ENCODE data around the gene ASIC3.
"Not testable (repeated sequence)": the region's sequence is repeated elsewhere in the genome, so short reads cannot be mapped to it uniquely, and the experiment has no call there.

The ASIC3 gene

DNA sequence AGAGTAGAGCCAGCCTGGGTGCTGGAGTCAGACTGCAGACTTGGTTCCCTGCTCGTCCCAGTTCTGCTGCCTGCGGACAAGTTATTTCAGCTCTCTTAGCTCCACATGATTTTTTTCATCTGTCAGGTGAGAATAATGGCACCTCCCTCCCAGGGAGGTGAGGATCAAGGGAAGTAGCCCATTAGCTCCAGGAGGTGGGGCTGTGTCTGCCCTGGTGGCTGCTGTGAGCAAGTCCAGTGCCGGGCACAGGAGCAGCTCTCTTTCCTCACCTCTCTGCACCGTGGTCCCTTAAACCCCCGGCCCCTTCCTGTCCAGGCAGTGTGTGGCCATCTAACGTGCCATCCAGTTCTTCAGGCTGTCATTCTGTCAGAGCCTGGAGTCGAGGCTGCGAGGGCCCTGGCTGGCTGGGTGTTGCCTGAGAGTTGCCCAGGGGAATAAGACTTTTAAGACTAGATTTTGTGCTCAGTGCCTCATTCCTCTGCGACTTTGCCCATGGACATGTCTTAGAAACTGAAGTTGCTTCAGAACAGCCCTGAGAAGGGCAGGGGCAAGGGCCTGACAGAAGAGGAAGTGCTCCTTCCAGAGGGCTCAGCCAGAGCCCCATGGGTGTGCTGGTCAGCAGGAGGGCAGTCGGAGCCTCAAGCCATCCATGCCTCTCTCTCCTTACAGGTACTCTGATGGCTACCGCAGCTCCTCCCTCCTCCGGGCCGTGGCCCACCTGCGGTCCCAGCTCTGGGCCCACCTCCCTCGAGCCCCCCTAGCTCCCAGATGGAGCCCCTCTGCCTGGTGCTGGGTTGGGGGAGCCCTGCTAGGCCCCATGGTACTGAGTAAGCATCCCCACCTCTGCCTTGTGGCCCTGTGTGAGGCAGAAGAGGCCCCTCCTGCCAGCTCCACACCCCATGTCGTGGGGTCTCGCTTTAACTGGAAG is 15.1 kb upstream of the ASIC3 start:
- no peak for DNase-seq (ENCODE audit: low read depth)

DNA sequence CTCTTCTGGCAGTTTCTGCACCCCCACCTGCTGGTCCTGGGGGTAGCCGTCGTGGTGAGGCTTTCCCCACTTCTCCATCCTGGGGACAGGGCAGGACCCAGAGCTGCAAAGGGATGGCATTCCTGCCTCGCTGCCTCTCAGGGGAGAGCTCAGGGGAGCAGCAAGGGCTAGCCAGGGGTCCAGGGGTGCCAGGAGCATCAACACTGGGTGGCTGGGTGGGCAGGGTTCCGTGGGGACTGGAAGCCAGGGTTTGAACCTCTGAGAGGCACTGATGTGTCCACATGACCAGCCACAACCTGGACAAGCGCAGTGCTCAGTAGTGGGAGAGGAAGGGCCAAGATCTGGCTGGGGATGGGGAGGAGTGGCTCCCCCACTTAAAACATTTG is 14.5 kb upstream of the ASIC3 start:
- DNase-seq (ENCODE audit: low read depth): no peak

DNA sequence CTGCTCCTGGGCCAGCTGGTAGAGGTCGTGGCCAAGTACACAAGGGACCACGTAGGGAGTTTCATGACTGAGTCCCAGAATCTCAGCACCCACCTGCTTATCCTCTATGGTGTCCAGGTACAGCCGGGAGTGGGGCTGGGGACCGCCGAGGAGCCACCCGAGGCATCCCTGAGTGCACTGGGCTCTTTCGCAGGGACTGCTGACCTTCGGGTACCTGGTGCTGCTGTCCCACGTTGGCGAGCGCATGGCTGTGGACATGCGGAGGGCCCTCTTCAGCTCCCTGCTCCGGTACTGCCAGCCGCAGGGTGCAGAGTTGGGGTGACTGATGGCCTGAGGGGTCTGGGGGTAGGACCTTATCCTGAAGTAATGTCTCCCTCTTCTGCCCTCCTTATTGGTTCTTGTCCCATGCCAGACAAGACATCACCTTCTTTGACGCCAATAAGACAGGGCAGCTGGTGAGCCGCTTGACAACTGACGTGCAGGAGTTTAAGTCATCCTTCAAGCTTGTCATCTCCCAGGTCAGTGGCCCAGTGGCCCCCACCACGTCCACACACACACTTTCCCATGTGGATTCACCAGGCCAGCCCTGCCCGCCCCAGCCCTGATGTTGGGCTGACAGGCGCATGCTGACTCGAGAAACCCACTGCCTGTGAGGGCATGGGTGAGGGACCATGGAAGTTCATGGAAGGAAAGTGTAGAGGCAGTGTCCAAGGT is 13.9 kb upstream of the ASIC3 start:
- DNase-seq (ENCODE audit: low read depth): no peak

DNA sequence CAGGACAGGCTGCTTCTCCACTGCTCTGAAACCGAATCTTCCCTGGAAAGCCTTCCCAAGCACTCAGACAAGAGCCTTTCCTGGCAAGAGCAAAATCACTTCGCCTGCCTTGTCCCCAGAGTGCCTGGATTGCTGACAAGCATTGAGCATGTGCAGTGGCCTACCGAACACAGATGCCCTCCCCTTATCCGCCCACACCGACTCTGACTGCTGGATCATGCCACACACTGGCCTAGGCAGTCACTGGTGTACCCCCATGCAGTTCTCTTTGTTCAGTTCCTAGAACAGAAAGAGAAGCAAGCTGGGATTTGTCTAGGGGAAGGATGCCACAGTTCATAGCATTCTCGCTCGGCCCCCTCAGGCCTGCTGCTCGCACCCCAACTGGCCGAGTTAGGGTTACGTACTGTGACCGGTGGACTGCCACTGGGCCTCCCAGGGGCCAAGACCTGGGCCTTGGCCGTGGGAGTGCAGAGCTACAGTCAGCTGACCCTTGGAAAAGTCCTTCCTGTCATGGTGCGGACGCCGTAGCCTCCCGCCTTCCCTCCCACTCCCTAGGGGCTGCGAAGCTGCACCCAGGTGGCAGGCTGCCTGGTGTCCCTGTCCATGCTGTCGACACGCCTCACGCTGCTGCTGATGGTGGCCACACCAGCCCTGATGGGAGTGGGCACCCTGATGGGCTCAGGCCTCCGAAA is 13.2 kb upstream of the ASIC3 start:
- no peak for DNase-seq (ENCODE audit: low read depth)

DNA sequence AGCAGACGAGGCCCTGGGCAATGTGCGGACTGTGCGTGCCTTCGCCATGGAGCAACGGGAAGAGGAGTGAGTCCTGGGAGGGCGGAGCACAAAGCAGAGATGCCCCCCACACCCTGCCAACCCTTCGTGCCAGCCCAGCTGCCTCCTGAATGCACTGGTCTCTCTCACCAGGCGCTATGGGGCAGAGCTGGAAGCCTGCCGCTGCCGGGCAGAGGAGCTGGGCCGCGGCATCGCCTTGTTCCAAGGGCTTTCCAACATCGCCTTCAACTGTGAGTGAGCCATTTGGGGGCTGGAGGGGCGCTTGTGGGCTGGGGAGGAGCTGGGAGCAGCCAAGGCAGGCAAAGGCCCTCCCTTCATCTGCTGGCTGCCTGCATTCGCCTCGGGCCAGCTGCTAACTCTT is 12.4 kb upstream of the ASIC3 start:
- no peak for DNase-seq (ENCODE audit: low read depth)

DNA sequence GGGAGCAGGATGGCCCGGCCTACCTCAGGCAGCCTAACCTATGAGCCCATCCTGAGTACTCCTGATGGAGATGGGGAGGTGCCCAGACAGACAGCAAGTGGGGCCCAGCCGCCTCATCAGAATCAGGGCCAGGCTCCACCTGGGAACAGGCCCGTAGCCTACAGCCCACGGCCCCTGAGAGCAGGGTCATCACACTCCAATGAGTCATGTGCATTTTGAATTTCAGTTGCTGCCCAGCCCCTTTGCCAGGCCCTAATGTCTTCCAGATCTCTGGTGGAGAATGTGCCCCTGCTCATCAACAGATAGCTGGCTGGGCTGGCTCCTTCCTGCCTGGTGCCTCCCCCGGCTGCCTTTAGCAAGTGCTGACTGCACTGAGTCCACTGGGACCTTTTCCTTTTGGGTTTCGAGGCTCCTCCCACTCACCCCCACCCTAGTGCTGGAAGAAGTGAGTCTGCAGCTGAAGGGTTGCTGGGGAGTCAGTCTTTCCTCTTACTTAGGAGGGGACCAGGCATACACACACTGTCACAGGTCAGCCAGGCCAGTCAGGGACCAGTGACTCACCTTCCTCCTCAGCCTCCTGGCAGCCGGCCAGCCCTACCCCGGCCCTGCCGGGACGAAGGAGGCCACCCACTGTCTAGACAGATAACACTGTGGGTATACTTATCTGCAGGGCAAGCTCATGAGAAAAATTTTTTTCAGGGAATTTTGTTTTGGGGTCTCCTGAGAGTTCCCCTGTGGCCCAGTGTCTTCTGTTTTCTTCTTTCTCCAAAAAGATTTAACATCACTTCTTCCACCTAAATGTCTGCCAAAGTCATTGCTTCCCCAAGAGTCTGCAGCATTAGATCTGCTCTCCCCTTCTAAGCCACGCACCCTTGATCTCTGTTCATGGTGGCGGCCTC is 9.1 kb upstream of the ASIC3 start:
- peak; percentile 74 for DNase-seq (ENCODE audit: low read depth)

DNA sequence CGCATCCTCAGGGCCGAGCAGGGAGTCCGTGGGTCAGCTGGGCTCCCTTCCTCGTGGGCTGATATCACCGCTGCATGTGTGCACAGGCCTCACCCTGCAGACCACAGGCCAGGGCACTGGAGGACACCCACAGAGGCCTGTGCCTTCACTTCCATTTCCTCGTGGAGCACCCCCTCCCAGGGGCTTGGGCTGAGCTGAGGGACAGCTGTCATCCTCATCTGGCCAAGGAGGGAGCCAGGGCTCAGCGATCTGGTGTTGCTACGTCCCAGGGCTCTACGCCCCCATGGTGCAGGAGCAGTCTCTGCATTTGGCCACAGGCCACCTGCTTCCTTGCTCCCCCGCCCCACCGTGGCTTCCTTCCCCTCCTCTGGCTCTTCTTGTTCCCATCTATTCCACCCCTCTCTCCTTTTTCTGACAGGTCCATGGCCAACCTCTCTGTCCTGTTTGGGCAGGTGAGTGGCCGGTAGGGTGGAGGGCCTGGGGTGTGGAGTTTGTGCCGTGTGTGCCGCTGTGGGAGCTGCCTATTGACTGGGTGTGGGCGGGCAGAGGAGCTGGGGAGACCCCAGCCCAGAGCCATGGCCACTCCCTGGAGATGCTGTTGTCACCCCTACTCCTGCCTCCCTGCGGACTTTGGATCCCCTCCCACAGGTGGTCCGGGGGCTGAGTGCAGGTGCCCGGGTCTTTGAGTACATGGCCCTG is 8.3 kb upstream of the ASIC3 start:
- DNase-seq (ENCODE audit: low read depth): no peak

DNA sequence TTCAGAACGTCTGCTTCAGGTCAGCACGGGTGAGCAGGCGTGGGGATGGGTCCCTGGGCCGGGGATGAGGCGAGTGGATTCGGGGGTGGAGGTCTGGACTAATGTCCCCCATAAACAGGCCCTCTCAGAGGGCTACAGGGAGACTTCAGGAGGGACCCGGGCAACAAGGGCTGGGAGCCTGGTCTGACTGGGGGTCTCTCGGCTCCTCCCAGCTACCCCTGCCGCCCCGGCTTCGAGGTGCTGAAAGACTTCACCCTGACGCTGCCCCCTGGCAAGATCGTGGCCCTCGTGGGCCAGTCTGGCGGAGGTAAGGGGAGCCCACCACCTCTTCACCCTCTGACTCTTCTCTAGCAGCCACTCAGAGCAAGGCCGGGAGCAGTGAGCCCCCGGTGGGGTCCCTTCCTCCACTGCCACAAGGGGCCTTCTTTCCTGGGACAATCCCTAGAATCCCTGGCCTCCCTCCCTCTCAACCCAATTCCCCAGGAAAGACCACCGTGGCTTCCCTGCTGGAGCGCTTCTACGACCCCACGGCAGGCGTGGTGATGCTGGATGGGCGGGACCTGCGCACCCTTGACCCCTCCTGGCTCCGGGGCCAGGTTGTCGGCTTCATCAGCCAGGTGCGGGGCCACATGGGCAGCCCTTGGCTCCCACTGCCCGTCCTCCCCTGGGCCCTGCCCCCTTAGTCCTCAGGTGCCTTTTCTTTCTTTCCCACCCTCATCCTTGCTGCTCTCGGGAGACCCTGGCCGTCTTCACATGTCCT is 7.5 kb upstream of the ASIC3 start:
- DNase-seq (ENCODE audit: low read depth): no peak

DNA sequence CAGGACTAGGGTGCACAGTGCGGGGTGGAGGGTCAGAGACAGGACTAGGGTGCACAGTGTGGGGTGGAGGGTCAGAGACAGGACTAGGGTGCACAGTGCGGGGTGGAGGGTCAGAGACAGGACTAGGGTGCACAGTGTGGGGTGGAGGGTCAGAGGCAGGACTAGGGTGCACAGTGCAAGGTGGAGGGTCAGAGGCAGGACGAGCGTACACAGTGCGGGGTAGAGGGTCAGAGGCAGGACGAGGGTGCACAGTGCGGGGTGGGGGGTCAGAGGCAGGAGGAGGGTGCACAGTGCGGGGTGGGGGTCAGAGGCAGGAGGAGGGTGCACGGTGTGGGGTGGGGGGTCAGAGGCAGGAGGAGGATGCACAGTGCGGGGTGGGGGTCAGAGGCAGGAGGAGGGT is 4.9 kb upstream of the ASIC3 start:
- DNase-seq (ENCODE audit: low read depth): not testable (repeated sequence)

DNA sequence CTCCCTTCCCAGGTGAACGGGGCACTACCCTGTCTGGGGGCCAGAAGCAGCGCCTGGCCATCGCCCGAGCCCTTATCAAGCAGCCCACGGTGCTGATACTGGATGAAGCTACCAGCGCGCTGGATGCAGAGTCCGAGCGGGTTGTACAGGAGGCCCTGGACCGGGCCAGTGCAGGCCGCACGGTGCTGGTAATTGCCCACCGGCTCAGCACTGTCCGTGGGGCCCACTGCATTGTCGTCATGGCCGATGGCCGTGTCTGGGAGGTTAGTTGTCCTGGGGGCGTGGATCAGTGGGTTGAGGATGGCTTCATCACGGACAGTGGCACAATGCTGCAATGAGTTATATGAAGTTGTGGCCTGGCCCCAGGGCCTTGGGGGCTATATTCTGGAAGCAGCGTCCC is 4.4 kb upstream of the ASIC3 start:
- no peak for DNase-seq (ENCODE audit: low read depth)

DNA sequence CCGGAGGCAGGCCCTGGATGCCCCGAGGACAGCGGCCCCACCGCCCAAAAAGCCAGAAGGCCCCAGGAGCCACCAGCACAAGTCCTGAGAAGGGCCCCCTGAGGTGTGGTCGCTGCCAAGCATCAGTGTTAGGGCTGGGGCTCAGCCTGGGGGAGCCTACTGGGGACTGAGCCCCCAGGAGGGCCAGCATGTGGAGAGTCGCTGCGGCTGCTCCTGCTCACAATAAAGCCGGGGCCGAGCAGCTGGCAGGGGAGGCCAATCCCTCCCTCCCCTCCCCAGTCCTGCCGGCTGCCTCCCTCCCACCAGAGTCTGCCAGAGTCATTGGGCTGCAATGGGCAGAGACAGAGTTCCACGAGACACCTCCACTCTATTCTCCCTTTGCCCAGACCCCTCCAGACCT is 3.1 kb upstream of the ASIC3 start:
- no peak for DNase-seq (ENCODE audit: low read depth)

DNA sequence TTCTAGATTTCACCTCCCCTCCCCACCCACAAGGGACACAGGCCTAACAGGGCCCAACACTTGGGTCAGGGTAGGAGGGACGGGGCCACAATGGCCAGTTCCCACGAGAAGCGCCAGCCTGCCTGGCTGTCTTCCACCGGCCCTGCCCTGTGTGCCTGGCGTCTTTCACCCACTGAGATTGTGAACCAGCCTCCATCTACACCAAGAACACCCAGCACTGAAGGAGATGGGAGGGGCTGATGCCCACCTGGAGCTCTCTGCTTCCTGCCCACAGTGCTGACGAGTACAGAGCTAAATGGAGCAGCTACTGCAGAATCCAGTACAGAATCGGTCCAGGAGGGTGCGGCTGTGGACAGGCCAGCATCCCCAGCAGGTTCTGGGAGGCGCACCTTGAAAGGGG is 2.4 kb upstream of the ASIC3 start:
- DNase-seq (ENCODE audit: low read depth): no peak

DNA sequence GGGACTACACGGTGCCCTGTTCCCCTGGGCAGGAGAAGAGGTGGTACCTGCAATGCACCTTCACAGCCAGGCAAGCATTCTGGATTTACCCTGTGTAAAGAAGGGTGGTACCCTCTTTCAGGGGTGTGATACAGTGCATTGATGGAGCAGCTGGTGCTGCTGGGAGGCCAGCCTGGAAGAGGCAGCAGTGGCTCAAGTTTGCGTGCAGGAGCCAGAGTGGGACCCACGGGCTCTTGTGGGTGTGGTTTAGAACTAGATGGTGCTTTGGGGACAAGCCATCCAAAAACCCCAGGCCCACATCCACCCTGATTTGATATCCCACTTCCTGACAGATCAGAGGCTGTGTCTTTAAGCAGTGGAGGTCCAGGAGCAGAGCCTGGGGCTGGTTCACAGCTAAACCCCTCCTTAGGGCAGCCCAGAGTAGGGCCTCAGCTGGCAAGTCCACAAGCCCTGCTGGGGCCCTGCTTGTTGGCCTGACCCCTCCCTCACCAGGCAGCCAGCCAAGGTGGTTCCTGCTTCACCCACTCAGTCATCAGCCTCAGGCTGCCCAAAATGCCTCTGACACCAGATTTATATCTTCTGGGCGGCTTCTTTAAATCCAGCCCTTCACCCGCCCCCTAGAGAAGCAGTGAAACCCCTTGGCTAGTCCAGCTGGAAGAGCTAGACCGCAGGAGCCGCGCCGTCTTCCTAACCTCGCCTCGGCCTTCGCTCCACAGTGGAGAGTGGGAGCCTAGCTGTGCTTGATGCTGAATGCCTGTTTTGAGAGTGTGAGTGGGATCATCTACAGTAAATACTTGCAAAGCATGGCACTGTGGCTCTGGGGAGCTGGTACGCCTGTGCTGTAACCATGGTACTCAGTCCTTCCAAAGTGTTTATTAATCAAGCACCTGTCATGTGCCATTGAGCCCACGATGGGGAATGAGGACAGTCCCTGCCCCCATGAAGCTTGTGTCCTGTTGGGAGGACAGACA is 1.4 kb upstream of the ASIC3 start:
- DNase-seq (ENCODE audit: low read depth): no peak

DNA sequence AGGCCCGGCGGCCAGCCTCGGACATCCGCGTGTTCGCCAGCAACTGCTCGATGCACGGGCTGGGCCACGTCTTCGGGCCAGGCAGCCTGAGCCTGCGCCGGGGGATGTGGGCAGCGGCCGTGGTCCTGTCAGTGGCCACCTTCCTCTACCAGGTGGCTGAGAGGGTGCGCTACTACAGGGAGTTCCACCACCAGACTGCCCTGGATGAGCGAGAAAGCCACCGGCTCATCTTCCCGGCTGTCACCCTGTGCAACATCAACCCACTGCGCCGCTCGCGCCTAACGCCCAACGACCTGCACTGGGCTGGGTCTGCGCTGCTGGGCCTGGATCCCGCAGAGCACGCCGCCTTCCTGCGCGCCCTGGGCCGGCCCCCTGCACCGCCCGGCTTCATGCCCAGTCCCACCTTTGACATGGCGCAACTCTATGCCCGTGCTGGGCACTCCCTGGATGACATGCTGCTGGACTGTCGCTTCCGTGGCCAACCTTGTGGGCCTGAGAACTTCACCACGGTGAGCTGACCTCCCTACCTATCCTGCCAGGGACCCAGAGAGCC is 656 bp downstream of the ASIC3 start:
- DNase-seq (ENCODE audit: low read depth): no peak

DNA sequence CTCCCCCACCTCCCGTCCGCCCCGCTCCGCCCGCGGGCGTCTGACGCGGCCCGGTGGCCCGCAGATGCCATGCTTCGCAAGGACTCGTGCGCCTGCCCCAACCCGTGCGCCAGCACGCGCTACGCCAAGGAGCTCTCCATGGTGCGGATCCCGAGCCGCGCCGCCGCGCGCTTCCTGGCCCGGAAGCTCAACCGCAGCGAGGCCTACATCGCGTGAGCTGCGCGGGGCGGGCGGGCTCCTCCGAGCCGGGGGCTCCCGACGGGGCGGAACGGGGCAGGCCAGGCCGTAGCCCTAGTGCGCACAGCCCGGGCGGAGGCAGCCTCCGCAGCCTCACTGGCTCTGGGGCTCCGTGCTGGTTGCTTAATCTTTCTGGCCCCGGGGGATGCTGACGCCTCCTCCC is 2.8 kb downstream of the ASIC3 start:
- peak; percentile 19 for DNase-seq (ENCODE audit: low read depth)

DNA sequence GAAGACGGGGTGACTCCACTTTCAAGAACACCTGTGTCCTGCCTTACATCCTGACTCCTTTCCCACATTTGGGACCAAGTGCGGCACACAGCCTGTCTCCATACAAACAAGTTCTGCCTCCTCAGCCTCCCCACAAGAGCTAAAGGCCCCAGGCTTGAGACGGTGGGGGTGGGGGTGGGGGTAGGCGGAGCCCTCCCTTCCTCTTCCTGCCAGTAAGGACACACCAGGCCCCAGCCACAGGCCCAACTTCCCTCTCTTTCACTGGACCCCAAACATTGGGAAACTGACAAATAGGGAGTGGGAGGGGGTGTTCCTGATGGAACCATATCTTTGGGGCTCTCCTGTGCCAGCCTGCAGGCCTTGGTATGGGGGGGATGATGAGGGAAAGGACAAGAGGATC is 4.8 kb downstream of the ASIC3 start:
- no peak for DNase-seq (ENCODE audit: low read depth)

DNA sequence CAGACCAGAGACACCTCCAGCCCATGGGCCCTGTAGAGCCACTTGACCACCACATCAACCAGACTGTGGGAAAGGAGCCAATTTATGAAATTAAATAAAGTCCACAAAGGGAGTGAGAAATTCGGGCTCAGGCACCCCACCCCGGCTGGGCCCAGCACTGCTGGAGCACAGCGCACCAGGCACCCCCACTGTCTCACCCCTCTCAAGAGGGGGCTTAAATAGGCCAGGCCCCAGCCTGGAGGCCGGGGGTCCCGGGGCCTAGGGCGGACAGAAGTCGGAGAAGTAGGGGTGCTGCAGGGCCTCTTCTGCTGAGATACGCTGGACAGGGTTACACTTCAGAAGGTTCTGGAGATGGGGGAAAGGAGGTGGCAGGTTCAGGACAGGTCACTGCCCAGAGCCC is 5.4 kb downstream of the ASIC3 start:
- no peak for DNase-seq (ENCODE audit: low read depth)

DNA sequence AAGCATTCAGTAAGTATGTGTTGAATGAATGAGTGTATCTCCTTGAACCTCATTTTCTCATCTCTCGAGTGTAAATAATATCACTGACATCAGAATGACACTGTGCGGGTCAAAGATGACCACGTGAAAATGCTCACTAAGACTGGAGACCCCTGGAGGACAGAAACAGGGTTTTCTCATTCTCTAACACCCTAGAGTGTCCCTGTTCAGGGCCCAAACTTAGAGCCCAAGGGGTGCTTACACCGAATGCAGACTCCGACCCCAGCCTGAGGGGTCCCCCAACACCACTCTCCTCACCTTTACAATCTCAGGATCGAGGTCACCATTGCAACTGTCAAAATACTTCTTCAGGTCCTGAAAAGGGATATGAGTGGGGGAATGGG is 7.9 kb downstream of the ASIC3 start:
- no peak for DNase-seq (ENCODE audit: low read depth)
